HCEC 1CT (cell line): ENCODE results near the gene SORCS2.
"Not testable (repeated sequence)": the region's sequence is repeated elsewhere in the genome, so short reads cannot be mapped to it uniquely, and the experiment has no call there.

ENCODE experiments used
- DNase-seq: peaks from one replicate; pipeline ENCODE4 v3.0.0-alpha.2; 2017

Gene SORCS2

GRCh38 chr4:7201420-7202305 lies 9.3 kb downstream of the SORCS2 start:
- DNase-seq = no peak

- no peak for DNase-seq
Observed at GRCh38 chr4:7202411-7202810, 10.1 kb downstream of the SORCS2 start.

- DNase-seq = no peak
Observed at GRCh38 chr4:7204656-7205387, 12.5 kb downstream of the SORCS2 start.

- DNase-seq = no peak
Observed at GRCh38 chr4:7206385-7206784, 14.0 kb downstream of the SORCS2 start.

GRCh38 chr4:7206911-7207567 lies 14.7 kb downstream of the SORCS2 start:
- peak; percentile 41 for DNase-seq

GRCh38 chr4:7207628-7208231 lies 15.4 kb downstream of the SORCS2 start:
- DNase-seq = no peak

- no peak for DNase-seq
Observed at GRCh38 chr4:7208509-7209451, 16.4 kb downstream of the SORCS2 start.

- DNase-seq = no peak
Observed at GRCh38 chr4:7209699-7210098, 17.4 kb downstream of the SORCS2 start.

- peak; percentile 30 for DNase-seq
Observed at GRCh38 chr4:7210824-7211223, 18.5 kb downstream of the SORCS2 start.

GRCh38 chr4:7212101-7212674 lies 19.9 kb downstream of the SORCS2 start:
- DNase-seq = no peak

- no peak for DNase-seq
Observed at GRCh38 chr4:7212921-7213320, 20.6 kb downstream of the SORCS2 start.

- DNase-seq = no peak
Observed at GRCh38 chr4:7213807-7214206, 21.5 kb downstream of the SORCS2 start.

- no peak for DNase-seq
Observed at GRCh38 chr4:7214359-7214758, 22.0 kb downstream of the SORCS2 start.

- not testable (repeated sequence) for DNase-seq
Observed at GRCh38 chr4:7215187-7215586, 22.8 kb downstream of the SORCS2 start.

- DNase-seq = no peak
Observed at GRCh38 chr4:7217039-7217438, 24.7 kb downstream of the SORCS2 start.

- DNase-seq = no peak
Observed at GRCh38 chr4:7217474-7218321, 25.4 kb downstream of the SORCS2 start.

- DNase-seq = no peak
Observed at GRCh38 chr4:7218686-7219085, 26.3 kb downstream of the SORCS2 start.

GRCh38 chr4:7222521-7222920 lies 30.2 kb downstream of the SORCS2 start:
- DNase-seq = no peak

GRCh38 chr4:7223541-7223940 lies 31.2 kb downstream of the SORCS2 start:
- DNase-seq = no peak

- no peak for DNase-seq
Observed at GRCh38 chr4:7224001-7224400, 31.7 kb downstream of the SORCS2 start.
